K562 (cell line): ENCODE results near the gene SNRPF. TPM values are rescaled to one million over a fixed set of nuclear protein-coding genes. Genes with fewer than 3 reads are reported as not detected.

Source experiments
- FOXA3 ChIP-seq, 2 experiments: fragments of 450-650 bp in 1 of 2; sonication (generic) in 1 of 2; formaldehyde crosslinking; IDR thresholded peaks in 1 of 2; conservative IDR thresholded peaks in 1 of 2; 2 replicates each; pipeline versions ENCODE4 v1.4.0 to v1.8.0; 2020 to 2022; ENCODE audit warnings: mild to moderate bottlenecking in 2 of 2, missing genetic modification reagents in 1 of 2
- REST ChIP-seq, 2 experiments: fragments of 450-650 bp; formaldehyde crosslinking in 1 of 2; IDR thresholded peaks; 2 replicates each; pipeline versions ENCODE4 v1.4.0 to v1.6.1; 2014 to 2020; ENCODE audit warnings: mild to moderate bottlenecking in 2 of 2, borderline replicate concordance in 1 of 2, low read depth in 1 of 2
- TSHZ1 ChIP-seq: fragments of 250-450 bp; sonication (Bioruptor Pico); IDR thresholded peaks from 2 replicates; pipeline ENCODE4 v1.4.0; 2020; ENCODE audit warnings: mild to moderate bottlenecking, moderate library complexity
- polyA plus RNA-seq, 8 experiments: library from polyadenylated mRNA; depleted of rRNA in 4 of 8; stranded (reverse) in 5 of 8; unstranded in 3 of 8; fragments of >200 nt; fragmentation: Nextera tagmentation in 2 of 8; fragmentation: Illumina TruSeq in 1 of 8; extraction: Ambion mirVana in 2 of 8; extraction: Trizol in 1 of 8; gene quantifications; 2 replicates each; pipeline versions ENCODE4 v1.2.1 to v1.2.3, GENCODE V29; 2011 to 2014; ENCODE audit warnings: inconsistent platforms in 1 of 8, missing spikeins in 1 of 8
- total RNA-seq, 7 experiments: library from RNA; depleted of rRNA in 6 of 7; stranded (reverse); fragments of >200 nt in 6 of 7; fragmentation: Illumina TruSeq in 2 of 7; extraction: Trizol in 2 of 7; gene quantifications; 2 replicates each; pipeline versions ENCODE4 v1.2.1 to v1.2.3, GENCODE V29; 2011 to 2021; ENCODE audit warnings: low replicate concordance in 1 of 7
- TF ChIP-seq, protein P1 (sequence below): fragments of 250-450 bp; sonication (Bioruptor Pico); IDR thresholded peaks from 2 replicates; pipeline ENCODE4 v1.4.0; 2020; ENCODE audit warnings: borderline replicate concordance

SNRPF gene
- total and polyA plus RNA-seq, 9 of the 15 experiments (the other 6 are each of a cell fraction or from before 2014, with no cell fraction given), result 37.9 to 205 (median 93.6) TPM

GRCh38 chr12:95909871-95910270 lies 51.1 kb downstream of the SNRPF start (continued):
- TF ChIP-seq REST (IDR thresholded peaks at IDR 0.05; ENCODE audit: borderline replicate concordance) (no peak), REST (CRISPR knock-in tag; IDR thresholded peaks at IDR 0.05; ENCODE audit: low read depth) (no peak), TSHZ1 (no peak), FOXA3 (CRISPR knock-in tag; conservative IDR thresholded peaks at IDR 0.05 in 1 of 2, IDR thresholded peaks at IDR 0.05 in 1 of 2) (no peak)
- TF ChIP-seq, protein P1, sequence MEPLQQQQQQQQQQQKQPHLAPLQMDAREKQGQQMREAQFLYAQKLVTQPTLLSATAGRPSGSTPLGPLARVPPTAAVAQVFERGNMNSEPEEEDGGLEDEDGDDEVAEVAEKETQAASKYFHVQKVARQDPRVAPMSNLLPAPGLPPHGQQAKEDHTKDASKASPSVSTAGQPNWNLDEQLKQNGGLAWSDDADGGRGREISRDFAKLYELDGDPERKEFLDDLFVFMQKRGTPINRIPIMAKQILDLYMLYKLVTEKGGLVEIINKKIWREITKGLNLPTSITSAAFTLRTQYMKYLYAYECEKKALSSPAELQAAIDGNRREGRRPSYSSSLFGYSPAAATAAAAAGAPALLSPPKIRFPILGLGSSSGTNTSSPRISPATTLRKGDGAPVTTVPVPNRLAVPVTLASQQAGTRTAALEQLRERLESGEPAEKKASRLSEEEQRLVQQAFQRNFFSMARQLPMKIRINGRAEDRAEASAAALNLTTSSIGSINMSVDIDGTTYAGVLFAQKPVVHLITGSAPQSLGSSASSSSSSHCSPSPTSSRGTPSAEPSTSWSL (CRISPR knock-in tag), result no peak
